Right lobe of liver (tissue), 6 donors: ENCODE data around the gene C6orf47. TPM values are rescaled to one million over a fixed set of nuclear protein-coding genes. Genes with fewer than 3 reads are reported as not detected.
A peak's percentile ranks its signal among the peaks of the same experiment; 100 is the strongest.

ENCODE experiments used
- ATAC-seq, 4 donors: fragments of 200-7000 bp; cut with Tn5 transposase; one replicate each; pipeline ENCODE4 v1.9.1; 2020; ENCODE audit warnings: mild to moderate bottlenecking in 4 of 4, moderate library complexity in 4 of 4
- DNase-seq, 3 donors: peaks; one replicate each; pipeline ENCODE4 v3.0.0-alpha.2; 2020
- H3K27ac ChIP-seq, 3 donors: fragments of 200-600 bp; one replicate each; pipeline ENCODE4 v1.8.0; 2022
- H3K27me3 ChIP-seq, 2 donors: fragments of 200-600 bp; one replicate each; pipeline ENCODE4 v1.8.0; 2022
- H3K36me3 ChIP-seq, 4 donors: fragments of 200-600 bp; sonication (generic) in 1 of 4; one replicate each; pipeline versions ENCODE4 v1.5.1 to v1.8.0; 2017 to 2022; ENCODE audit warnings: control low read depth in 1 of 4
- H3K4me1 ChIP-seq, 4 donors: fragments of 200-600 bp; sonication (generic) in 1 of 4; one replicate each; pipeline versions ENCODE4 v1.5.1 to v1.8.0; 2017 to 2022; ENCODE audit warnings: control low read depth in 1 of 4
- H3K4me3 ChIP-seq, 3 donors: fragments of 200-600 bp; one replicate each; pipeline ENCODE4 v1.8.0; 2022
- H3K9me3 ChIP-seq, 4 donors: fragments of 200-600 bp; sonication (generic) in 1 of 4; one replicate each; pipeline versions ENCODE4 v1.5.1 to v1.8.0; 2017 to 2022; ENCODE audit warnings: control low read depth in 1 of 4
- CTCF ChIP-seq, 4 donors: fragments of 200-600 bp in 3 of 4; fragments of 450-650 bp in 1 of 4; IDR thresholded peaks; one replicate each; pipeline versions ENCODE4 v1.5.1 to v1.8.0; 2016 to 2022; ENCODE audit warnings: antibody characterized with exemption in 4 of 4, mild to moderate bottlenecking in 2 of 4
- POLR2A ChIP-seq: fragments of 450-650 bp; IDR thresholded peaks from one replicate; pipeline ENCODE4 v1.6.1; 2017; ENCODE audit warnings: antibody characterized with exemption, mild to moderate bottlenecking
- WGBS: methylation state at CpG from one replicate; pipeline ENCODE4 v1.1.6; 2018; ENCODE audit warnings: low coverage, low lambda C conversion rate; ENCODE audit not compliant: insufficient coverage; ENCODE audit errors: missing lambda C conversion rate; 5-methylcytosine and 5-hydroxymethylcytosine counted together
- intact Hi-C, 2 donors: fragments of 100-400 bp; cut with DNase I; formaldehyde crosslinking; loops; one replicate each; pipeline versions ENCODE4 v1.11.2 to v1.14.1; 2022
- total RNA-seq, 6 experiments: library from RNA; depleted of rRNA in 2 of 6; stranded (reverse); fragments of >200 nt in 2 of 6; fragmentation: NEBNext Ultra II Directional in 3 of 6; extraction: Animal tissue kit (Norgen Biotek cat#: 25700) in 3 of 6; gene quantifications; one replicate each; pipeline versions ENCODE4 v1.1.0 to v1.2.4, GENCODE V29; 2016 to 2023
- donor health status: DM: no; HTN: yes; CAD: no.
- donor health status: DM: no; HTN: no; CAD: no.
- donor health status: DM: no; HTN: no; CAD: no.
- donor health status: DM: no; HTN: yes; CAD: no.
- donor health status: DM: no; HTN: yes; CAD: no.

The C6orf47 gene
- total RNA-seq, 6 experiments from 2014 or later = 6.6 to 8.7 (median 7.6) TPM

DNA sequence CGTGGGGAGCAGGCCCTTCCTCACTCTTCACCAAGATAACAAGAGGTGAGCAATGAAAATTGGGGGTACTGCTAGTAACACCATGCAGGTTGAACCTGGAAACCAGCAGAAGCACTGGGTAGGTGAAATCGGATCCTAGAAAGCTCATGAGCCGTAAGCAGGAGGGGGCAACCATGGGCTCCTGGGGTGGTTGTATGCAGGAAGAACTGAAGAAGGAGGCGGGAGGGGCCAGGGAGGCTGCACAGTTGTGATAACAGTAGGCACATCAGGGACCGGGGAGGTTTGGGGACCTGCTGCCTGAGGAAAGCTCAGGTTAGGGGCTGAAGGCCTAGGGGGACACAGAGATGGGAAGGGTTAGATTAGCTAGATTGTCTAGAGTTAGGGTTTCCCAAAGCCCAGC lies 25.9 kb upstream of the C6orf47 start:
- H3K9me3 ChIP-seq = no peaks in the 10 kb centered on the region
- peaks cover 0 to 6% (median 0%) of the 10 kb centered on the region in 4 donors for H3K4me1 ChIP-seq
- no peaks in the 10 kb centered on the region for H3K27me3 ChIP-seq
- intact Hi-C loops = loop anchor here (10.0 kb wide), 1 partner anchor 78 kb away; the partner anchor contains the start of gene SAPCD1 (in 2 of the 2)
- TF ChIP-seq POLR2A (no peak), CTCF (IDR thresholded peaks at IDR 0.05) (no peak)
- H3K27ac ChIP-seq = no peak overlapping the region
- no peak overlapping the region for H3K4me3 ChIP-seq
- 78% methylated on average over 4 of the region's 5 CpGs for WGBS
- no peak for ATAC-seq
- peaks cover 0 to 43% (median 19%) of the 10 kb centered on the region in 4 donors for H3K36me3 ChIP-seq
- DNase-seq = no peak

- peaks cover 0 to 16% (median 0%) of the 10 kb centered on the region in 4 donors for H3K4me1 ChIP-seq
- no peak for DNase-seq
- 82% methylated on average over 6 of the region's 13 CpGs for WGBS
- no peaks in the 10 kb centered on the region for H3K9me3 ChIP-seq
- peak overlapping the region in 1 of 3 donors; percentile 60 for H3K27ac ChIP-seq
- no peak overlapping the region for H3K4me3 ChIP-seq
- no peak for TF ChIP-seq POLR2A
- no peak for TF ChIP-seq CTCF (IDR thresholded peaks at IDR 0.05)
- no peaks in the 10 kb centered on the region for H3K27me3 ChIP-seq
- peaks cover 0 to 22% (median 7%) of the 10 kb centered on the region in 4 donors for H3K36me3 ChIP-seq
- intact Hi-C loops = loop anchor here (10.0 kb wide), 1 partner anchor 81 kb away; the partner anchor contains the start of gene SAPCD1 (in 2 of the 2)
- ATAC-seq = no peak
Measured at GRCh38 chr6:31683591-31683990, 23.0 kb upstream of the C6orf47 start.

DNA sequence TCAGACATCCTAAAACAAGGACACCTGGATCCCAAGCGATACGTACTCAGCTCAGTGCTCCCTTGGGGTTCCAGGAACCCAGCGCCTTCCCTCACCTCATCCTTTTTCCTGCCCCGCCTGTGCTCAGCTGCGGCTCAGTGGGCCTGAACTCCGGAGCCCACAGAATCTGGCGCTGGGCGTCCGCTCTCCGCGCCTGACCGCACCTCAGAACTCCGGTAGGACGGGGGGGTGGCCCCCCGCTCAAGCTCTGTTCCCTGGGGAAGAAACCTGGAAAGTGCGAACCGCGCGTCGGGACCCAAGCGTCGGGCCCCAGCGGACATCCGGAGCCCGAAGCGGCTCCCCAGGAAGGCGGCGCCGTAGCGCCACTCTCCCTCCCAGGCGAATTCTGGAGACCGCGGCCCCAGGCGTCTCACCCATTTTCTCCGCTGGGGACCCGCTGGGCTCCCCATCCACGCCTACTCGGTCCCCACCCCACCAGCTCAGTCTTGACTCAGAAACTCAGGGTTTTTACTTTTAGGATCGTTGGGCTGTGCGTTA lies 20.6 kb upstream of the C6orf47 start:
- intact Hi-C loops = loop anchor here (10.0 kb wide), 1 partner anchor 84 kb away; the partner anchor contains the start of gene SAPCD1 (in 2 of the 2)
- WGBS = 7% methylated on average over 12 of the region's 40 CpGs
- H3K4me3 ChIP-seq = peak overlapping the region; percentile 41 to 56 (median 53)

More for the DNA sequence above, 20.6 kb upstream of the C6orf47 start:
- Histone ChIP-seq H3K36me3 (no peaks in the 10 kb centered on the region), H3K4me1 (peaks cover 0 to 16% (median 0%) of the 10 kb centered on the region in 4 donors), H3K27me3 (no peaks in the 10 kb centered on the region), H3K9me3 (no peaks in the 10 kb centered on the region), H3K27ac (peak overlapping the region; percentile 26 to 64 (median 44))
- peak in 2 of 3 donors; percentile 57 to 66 for DNase-seq
- TF ChIP-seq POLR2A (no peak), CTCF (IDR thresholded peaks at IDR 0.05) (peak in 1 of 4 donors; percentile 14)
- peak; percentile 51 to 61 (median 56) for ATAC-seq
